ENCODE results near the gene SERGEF.

Gene SERGEF

GRCh38 chr11:17783878-17784277, 229.0 kb downstream of the SERGEF start:
- ATAC-seq = no peak
- no peak for DNase-seq

DNA sequence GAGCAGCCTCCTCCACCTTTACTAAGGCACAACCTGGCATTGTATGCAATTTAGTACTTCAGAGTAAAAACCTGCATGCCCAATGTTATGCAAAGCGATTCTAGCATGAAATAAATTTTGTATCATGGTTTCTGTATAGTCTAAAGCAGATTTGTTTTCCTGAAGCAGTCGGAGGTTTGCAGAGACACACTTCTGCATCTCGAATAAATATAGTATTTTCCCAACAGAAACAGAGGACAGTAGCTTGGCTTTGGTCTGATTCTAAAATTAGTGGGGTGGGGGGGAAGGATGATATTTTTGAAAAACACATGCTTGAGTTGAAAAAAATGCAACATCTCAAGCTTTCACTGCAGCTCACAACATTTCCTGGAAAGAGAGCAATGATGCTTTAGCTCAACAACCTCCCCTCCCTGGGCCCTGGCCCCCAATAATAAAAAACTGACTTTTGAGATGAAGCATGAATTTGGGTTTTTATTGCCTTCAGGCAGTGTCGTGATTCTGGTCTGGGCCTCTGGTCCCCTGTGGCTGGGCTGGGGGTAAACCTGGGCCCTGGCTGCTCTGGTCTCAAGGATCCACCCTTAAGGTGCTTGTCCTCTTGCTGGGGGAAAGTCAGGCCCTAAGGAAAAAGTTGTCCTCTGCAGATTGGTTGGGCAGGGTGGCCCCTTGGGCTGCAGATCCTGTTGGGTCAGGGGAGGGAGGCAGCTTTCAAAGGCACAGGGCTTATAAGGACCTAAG, 230.1 kb downstream of the SERGEF start:
- ATAC-seq = no peak

GRCh38 chr11:17782145-17782544, 230.7 kb downstream of the SERGEF start:
- DNase-seq (no peak), ATAC-seq (no peak)

More for the DNA sequence above, 230.1 kb downstream of the SERGEF start:
- DNase-seq = no peak

GRCh38 chr11:17781626-17782025, 231.2 kb downstream of the SERGEF start:
- no peak for DNase-seq
- no peak for ATAC-seq

GRCh38 chr11:17781221-17781620, 231.6 kb downstream of the SERGEF start:
- ATAC-seq = no peak
- DNase-seq = no peak

DNA sequence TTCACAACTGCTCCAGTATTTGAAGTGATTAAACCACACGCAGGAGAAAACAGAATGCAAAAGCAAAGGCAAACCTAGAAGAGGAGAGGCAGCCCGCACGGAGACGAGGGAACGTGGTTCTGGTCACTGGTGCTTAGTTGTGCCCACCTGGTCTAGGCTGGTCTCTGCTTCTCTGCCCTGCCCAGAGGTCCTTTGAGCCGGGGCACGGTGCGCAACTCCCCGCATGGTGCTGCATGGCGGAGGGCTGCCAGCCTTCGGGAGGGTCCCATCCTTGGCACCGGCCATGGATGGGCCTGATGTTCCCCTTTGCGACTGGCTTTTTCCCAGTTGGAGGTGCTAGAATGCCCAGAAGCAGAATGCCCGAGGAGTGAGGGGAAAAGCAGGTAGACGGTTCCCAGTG, 232.2 kb downstream of the SERGEF start:
- ATAC-seq = no peak

DNA sequence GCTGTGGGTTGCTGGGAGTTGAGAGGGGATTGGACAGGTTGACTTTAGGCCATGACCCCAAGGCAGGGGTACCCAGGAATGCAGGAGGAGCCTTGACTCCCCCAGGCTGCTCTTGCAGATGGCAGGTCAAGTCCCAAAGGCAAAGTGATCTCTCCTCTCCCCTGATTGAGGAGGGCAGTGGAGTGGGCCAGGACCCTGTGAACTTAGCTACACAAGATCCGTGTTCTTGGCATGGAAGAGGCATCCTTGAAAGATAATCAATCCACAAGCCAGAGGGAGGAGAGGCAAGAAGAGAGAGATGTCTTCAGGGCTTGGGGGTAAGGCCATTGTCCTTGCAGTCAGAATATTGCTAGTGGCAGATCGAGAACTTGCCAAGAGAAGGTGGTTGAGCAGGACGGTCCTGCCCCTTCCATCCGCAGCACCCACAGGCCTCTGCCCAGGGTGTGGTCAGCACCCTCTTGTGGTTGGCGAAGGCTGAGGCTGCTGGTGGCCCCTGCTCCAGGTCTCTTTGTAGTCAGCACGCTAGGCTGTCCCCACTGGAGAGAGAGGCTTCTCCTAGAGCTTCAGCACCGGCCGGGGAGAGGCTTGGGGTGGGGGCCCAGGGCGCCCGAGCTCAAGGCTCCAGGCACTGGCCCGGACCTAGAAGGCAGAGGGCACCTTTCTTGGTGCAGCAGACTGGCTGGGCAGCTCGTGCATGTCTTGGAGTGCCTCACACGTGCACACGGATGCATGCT, 232.8 kb downstream of the SERGEF start:
- ATAC-seq (no peak), DNase-seq (no peak)

More for the DNA sequence above, 232.2 kb downstream of the SERGEF start:
- no peak for DNase-seq

DNA sequence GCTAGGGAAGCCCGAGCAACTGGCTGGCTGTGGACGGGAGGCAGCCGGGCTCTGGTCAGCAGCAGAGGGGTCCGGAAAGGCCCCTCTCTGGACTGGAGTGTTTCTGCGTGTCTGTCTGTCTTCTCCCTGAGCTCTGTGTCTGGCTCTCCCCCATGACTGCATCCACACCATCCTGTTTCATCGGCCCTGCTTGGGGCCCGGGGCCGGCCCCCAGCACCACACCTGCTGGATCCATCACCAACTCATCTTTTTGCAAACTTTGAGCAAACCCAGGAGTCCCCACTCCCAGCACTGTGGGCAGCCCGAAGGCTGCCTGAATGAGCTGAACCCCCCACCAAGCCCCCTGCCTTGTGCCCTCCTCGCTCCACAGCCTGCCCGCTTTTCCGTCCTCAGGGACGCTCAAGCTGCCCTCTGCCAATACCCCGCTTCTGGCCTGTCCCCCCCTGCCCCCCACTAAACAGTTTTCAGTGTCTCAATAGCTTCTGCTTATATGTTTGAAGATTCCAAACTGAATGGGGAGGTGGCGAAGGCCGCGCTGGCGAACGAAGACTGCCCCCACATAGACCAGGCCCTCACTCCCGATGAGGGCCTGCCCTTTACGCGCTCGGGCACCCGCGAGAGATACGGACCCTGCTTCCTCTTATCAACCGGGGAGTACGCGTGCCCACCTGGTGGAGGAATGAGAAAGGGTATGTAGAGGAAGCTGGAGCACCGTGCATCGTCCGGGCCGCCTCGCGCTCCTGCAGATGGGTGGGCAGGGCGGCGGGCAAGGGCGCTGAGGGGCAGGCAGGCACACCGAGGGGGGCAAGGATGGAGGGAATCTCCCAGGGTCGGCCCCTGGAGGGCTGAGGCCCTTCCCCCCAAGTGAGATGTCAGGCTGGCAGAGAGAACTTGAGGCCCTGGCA, 233.6 kb downstream of the SERGEF start:
- no peak for ATAC-seq
- no peak for DNase-seq

DNA sequence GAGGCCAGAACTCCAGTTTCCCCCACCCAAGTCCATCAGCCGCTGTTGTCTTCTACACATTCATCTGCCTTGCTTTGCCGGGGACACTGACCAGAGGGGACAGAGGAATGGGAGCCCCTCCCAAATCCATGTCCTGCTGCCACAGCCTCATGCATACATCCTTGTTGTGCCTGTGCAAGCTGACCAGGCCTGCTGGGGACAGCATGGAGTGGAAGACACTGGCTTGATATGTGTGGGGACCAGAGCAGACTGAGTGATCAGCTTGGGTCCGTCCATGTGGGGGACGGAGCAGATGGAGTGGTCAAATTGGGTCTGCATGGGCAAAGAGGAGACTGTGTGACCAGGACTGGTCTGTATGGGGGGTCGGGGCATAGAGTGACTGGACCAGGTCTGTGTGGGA, 234.5 kb downstream of the SERGEF start:
- DNase-seq (no peak), ATAC-seq (no peak)

GRCh38 chr11:17777738-17778091, 235.1 kb downstream of the SERGEF start:
- ATAC-seq (no peak), DNase-seq (no peak)

DNA sequence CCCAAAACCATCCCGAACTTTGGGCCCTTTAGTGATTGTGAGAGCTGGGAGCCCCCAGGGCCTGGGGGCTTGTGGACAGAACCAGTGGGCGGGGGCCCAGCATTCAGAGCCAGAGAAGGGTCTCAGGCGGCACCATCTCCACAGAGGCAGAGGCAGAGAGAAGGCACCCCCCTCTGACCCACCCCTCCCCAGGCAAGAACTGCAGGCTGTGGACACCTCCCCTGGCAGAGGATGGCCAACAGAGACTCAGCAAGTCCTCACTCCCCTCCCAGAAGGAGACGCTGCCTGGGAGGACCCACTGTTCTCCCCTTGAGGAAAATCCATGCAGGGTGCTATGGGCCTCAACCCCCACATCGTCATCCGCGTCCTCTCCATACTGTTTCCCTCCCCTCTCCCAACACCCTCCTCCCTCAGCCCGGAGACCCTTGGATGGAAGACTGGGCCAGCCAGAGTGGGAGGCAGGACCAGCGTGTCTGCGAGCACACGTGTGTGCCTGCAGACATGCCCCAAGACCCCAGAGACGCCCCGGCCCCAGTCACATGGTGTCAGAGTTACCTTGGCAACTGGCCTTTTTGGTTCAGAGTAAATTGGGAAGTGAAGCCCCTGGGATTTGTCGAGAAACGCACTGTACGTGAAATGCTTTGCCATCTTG, 235.6 kb downstream of the SERGEF start:
- DNase-seq (no peak), ATAC-seq (no peak)

DNA sequence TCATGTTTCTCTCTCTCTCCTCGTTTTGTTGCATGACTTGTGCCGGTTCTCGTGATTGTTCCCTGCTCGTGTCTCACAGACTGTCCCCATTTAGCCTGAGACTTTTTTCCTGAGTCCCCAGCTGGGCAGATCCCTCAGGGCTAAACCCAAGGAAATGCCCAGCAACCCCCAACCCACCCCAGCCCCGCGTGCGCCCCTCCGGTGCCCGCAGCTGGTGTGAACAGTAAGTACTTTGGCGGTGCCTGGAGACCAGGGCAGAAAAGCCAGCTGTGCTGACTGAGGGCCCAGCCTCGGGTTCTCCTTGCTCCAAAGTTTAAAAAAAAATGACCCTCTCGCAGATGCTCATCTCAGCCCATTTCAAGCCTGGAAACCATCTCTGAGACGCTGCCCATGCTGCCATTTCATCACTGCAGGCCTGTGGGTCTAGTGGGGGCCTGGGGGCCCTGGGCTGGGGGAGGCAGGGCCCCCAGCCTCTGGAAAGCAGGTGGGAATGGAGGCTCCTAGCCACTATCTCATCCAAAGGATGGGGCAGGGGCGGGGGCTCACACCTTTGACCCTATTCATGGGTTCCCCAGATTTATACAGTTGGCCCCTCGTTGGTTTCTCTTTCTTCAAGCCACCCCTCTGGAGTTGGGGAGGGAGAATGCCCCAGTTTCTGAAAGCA, 236.5 kb downstream of the SERGEF start:
- no peak for ATAC-seq
- no peak for DNase-seq

GRCh38 chr11:17775507-17776211, 237.2 kb downstream of the SERGEF start:
- ATAC-seq = no peak
- DNase-seq = no peak

- ATAC-seq (no peak), DNase-seq (no peak)
Measured at GRCh38 chr11:17775035-17775348, 237.9 kb downstream of the SERGEF start.

DNA sequence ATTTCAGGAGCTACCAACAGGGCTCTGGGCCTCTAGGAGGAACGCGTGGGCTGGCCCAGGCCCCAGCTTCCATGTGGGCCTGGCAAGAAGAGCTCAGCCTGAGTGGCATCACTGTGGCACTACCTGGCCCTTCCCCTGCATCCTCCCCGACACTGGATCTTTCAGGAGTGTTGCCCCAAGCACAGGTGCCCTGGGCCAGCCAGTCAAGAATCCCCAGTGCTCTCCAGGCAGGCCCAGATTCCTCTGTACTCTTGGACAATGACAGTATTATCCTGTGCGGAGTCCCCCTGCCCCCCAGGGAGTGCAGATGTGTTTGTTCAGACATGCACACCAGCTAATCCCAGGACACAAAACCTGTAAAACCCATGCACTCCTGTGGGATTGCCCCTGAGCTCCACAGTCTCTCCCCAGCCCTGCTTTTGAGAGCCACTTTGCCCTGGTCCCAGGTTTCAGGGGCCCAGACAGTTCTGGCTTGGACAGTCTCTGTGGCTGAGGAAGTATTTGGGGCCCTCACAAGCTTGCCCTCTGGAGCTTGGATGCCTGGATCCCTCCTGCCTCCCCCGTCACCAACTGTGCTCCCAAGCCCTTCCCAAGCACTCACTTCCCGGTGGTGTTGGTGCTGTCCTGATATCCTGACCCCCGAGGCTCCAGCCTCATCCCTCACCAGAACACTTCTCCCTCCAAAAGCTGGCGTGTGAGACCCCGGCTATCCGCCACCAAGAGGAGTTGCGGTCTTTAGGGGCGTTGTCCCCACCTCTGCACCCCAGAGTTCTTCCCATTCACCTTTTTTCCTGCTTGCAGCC, 238.4 kb downstream of the SERGEF start:
- DNase-seq = no peak
- no peak for ATAC-seq

DNA sequence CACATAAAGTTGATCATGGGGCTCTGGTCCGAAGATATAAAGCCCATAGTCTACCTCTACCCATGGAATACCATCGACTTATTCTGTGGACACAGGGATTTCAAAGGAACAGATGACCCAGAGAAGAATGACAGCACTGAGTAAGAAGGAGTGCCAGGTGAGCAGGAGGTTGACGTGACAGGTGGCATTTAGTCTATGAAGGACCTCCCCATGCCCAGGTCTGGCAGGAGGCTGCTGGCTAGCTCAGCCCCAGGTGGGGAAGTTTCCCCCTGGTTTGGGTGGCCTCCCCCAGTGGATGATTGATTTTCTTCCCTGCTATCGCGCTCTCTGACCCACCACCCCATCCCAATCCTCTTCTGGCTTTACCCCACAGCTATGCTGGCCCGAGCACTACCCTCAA, 239.2 kb downstream of the SERGEF start:
- ATAC-seq (no peak), DNase-seq (no peak)

GRCh38 chr11:17772704-17773600, 239.9 kb downstream of the SERGEF start:
- no peak for ATAC-seq
- no peak for DNase-seq

GRCh38 chr11:17771841-17772401, 240.9 kb downstream of the SERGEF start:
- ATAC-seq (no peak), DNase-seq (no peak)

- ATAC-seq = no peak
- no peak for DNase-seq
Measured at GRCh38 chr11:17771415-17771814, 241.4 kb downstream of the SERGEF start.
